LNCaP clone FGC (cell line): Measurements from ENCODE around the gene HSD11B1.

Experiments used
- DNase-seq: peaks from one replicate; pipeline ENCODE4 v3.0.0-alpha.2; 2011; ENCODE audit warnings: low read depth
- H3K4me3 ChIP-seq: 2 replicates; pipeline ENCODE4 v1.5.1; 2011; ENCODE audit warnings: mild to moderate bottlenecking, low read depth, low read length, control low read depth
- CTCF ChIP-seq: IDR thresholded peaks from 2 replicates; pipeline ENCODE4 v1.5.1; 2012; ENCODE audit warnings: mild to moderate bottlenecking; ENCODE audit not compliant: control insufficient read depth, insufficient read depth; ENCODE audit errors: extremely low read depth

Gene HSD11B1

GRCh38 chr1:209774592-209774991 lies 69.9 kb downstream of the HSD11B1 start:
- H3K4me3 ChIP-seq, result no peak overlapping the region
- TF ChIP-seq CTCF, result no peak
- no peak for DNase-seq

- no peak overlapping the region for H3K4me3 ChIP-seq
- DNase-seq, result no peak
- no peak for TF ChIP-seq CTCF
These were observed 71.0 kb downstream of the HSD11B1 start for GRCh38 chr1:209775678-209776077.

DNA sequence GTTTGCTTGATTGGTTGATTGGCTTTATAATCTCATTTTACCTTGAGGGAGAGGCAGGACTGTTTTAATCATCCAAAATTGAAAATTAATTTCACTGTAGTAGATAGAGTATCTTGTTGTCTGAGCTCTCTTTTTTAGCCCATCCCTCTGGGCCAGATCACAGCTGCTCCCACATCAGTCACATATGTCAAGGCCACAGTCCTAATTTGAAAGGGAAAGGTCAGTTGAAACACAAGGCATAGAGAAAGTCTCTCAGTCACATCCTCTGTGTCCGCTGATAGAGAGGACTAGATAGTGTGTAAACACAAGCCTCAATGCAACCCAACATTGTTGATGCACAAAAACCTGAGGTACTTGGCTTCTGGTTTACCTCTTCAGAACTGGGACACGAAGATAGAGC lies 72.9 kb downstream of the HSD11B1 start:
- H3K4me3 ChIP-seq, result no peak overlapping the region
- no peak for TF ChIP-seq CTCF
- DNase-seq, result no peak

- H3K4me3 ChIP-seq, result no peak overlapping the region
- TF ChIP-seq CTCF, result no peak
- DNase-seq, result no peak
These were observed 73.5 kb downstream of the HSD11B1 start for GRCh38 chr1:209778102-209778501.

DNA sequence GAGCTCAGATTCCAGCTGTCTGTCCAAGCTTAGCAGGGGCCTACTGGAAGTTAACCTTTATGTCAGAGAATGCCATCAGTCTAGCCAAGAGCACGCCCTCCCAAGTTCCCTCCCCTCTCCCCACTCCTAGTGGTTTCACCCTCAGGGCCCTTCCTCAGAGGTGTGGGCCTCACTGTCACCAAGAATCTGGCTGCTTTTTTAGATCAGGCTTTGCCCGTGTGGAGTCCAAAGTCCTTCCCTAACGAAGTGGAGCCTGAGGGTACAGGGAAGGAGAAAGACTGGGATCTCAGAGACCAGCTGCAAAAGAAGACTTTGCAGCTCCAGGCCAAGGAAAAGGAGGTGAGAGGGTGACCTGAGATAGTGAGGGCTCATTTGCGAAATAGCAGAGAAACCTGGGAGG lies 75.6 kb downstream of the HSD11B1 start:
- no peak overlapping the region for H3K4me3 ChIP-seq
- DNase-seq, result no peak
- TF ChIP-seq CTCF, result no peak

- DNase-seq, result no peak
- H3K4me3 ChIP-seq, result peak overlapping the region; percentile 84
- no peak for TF ChIP-seq CTCF
These were observed 78.7 kb downstream of the HSD11B1 start for GRCh38 chr1:209783386-209783785.
